ENCODE measurements around the gene FER1L5.

The FER1L5 gene

DNA sequence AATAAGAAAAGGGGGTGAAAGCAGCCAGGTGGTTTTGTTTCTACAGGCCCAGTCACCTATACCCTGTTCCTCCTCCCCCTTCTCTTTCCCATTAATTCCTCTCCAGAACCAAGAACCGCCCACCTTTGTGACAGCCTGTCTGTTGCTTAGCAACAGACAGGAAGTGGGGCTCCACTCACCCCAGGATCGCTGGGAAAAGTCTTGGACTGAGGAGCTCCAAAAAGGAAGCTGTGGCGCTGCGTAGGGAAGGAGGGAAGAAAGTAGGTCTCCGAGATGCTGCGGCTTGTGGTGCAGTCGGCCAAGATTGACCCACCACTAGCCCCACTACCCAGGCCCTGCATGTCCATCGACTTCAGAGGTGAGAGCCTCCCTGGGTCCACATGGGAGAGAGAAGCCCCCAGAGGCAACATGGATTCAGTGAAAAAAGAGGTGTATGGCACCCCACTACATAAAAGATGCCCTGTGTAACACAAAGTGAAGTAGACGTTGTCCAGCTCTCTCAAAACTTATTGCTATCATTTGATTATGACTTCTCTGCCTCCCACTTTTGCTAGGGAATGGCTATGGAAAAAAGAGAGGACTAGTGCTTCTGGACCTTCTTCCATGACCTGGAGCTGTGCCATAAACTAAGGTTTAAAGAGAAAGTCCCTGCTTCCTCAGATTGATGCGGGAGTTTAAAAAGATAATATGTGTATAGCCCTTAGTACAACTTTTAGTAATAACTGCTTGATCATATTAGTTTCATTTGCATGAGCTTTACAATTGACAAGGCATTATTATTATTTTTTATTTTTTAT lies at the start of gene FER1L5:
Gene FER1L5 (plus strand): TSS at position 201 of the 797 bp plus-strand sequence. CDS start 73 bp downstream, at position 274.
- peak in 2 of 3 experiments; percentile 24 to 64 for DNase-seq

DNA sequence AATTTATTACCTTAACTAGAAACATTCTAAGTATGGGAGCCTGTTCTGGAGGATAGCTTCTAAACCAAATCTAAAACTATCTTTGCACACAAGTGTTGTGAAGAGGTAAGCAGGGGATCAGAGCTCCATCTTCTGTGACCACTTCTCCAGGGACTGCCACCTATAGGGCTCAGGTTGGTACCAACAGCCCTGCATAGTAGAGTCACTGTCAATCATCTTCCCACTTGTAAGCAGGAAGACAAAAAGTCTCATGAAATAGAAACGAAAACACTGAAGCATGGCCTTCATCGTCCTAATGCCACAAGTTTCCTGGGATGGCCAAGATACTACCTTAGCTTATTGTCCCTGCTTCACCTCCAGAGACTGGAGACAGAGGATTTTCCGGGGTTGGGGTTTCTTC lies 48.3 kb upstream of the FER1L5 start:
- DNase-seq: no peak

DNA sequence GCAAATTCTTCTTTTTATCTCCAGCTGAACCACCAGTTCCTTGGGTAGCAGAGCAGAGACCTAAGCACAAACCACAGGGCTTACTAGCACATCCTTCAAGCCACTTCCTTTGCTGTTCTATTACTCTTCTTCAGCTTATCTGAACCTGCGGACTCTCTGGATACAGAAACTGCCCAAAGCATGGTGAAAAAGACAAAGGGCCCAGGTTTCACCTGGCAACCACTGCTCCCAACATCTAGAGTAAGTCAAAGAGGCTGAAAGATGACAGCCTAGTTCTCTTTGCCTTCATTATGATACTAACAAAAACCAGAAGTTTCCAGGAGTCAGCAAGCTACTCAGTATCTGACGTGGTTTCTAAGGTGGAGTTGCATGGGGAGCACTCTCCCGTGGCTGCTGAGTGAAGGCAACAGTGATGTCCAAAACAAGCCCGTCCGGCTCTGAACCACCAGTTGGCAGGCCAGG lies 47.8 kb upstream of the FER1L5 start:
- no peak for DNase-seq

DNA sequence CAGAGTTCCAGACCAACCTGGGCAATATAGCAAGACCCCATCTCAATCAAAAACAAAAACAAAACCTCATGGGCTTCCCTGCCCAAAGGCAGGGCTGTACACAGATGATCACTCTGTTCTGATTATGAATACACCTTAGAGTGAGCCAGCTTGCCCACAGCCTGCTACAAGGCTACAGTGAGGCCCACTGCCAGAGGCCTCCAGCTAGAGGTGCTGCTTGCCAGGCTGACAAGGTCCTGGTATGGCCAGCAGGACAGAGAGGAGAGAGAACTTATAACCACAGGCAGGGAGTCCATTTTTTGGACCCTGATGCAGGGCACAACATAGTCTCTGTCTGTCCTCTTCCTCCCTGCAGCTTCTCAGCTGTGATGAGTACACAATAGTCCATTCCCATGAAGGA lies 46.0 kb upstream of the FER1L5 start:
- no peak for DNase-seq

DNA sequence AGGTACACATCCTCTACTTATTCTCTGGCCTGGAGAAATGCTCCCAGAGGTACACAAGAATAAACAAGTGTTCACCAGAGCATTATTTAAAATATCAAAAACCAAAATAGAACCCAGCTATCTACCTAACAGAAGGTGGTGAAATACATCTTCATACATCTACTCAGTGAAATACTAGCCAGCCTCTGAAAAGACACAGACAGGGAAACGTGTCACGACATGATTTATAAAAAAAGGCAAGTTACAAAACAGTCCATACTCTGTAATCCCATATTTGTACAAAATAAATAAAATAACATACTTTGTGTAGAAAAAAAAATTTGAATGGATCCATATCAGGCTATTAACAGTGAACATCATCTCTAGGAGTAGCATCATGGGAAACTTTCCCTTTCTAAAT lies 42.6 kb upstream of the FER1L5 start:
- DNase-seq: no peak

DNA sequence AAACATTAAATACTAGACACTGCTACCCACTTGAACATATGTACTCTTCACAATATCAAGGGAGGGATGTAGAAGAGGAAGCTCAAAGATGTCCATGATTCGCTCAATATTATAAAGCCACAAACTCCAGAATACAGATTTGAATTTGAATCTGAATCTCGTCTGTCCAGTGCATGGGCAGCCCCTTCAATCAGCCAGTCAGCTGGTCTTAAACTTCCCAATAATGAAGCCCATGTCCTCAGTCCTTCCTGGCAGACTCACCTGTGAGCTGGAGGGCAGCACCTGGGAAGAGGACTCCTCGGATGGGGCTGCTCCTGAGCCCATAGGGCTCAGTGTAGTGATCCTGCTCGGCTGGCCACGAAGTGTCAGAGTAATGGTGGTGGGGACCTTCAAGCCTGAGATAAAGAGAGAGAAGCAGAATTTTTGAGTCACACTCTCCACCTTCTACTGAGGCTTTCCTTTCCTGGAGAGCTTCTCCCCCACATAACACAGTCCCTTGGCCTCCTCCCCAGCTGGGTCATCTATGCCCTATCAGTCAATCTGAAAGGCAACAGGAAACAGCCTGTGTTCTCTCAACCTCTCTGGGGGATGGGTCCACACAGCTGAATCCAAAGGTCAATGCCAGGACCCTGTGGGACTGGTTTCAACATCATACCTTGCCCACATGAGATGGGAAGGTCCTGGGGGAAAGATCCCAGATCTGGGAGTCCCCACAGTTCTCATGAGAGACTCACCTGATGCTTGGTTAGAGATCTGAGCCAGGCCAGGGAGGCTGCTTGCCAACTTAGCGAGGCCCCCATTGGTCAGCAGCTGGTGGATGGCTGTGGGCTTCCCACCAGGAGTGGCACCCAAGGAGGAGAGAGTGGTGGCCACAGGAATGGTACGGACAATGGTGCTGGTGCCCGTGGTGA lies 40.9 kb upstream of the FER1L5 start:
- DNase-seq: no peak

DNA sequence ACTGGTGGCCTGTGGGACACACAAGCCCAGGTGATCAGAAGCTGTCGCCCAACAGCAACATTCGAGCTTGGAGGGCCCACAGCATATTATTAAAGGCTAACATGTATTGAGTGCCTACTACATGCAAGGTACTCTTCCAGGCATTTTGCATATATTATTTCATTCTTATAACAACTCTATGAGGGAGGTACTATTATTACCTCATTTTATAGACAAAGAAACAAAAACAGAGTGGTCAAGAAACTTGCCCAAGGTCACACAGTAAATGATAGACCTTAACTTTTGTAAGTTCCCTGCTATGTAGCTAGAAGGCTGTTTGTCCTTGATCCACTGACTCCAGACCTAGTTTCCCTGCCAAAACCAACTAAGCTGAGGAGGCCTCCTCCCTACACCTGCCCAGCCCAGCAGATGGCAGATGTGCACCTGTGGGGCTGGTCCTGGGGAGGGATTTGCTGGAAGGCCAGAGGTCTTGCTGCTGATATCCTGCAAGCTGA lies 40.2 kb upstream of the FER1L5 start:
- DNase-seq: no peak

DNA sequence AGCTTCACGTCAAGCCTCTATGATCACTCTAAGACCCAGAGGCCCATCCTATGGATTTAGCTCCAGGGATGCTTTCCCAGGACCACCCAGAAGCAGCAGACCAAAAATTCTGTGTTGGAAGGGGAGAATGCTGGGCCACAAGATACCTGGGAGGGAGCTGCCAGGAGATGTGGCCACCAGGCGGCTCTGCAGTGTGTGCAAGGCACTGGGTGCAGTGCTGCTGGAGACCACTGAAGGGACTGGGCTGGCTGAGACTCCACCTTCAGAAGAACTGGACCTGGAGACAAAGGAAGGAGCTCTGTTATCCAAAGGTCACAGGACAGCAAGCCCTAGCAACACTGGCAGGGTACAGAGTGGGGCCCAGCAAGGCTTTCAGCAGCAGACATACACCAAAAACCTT lies 38.5 kb upstream of the FER1L5 start:
- no peak for DNase-seq

DNA sequence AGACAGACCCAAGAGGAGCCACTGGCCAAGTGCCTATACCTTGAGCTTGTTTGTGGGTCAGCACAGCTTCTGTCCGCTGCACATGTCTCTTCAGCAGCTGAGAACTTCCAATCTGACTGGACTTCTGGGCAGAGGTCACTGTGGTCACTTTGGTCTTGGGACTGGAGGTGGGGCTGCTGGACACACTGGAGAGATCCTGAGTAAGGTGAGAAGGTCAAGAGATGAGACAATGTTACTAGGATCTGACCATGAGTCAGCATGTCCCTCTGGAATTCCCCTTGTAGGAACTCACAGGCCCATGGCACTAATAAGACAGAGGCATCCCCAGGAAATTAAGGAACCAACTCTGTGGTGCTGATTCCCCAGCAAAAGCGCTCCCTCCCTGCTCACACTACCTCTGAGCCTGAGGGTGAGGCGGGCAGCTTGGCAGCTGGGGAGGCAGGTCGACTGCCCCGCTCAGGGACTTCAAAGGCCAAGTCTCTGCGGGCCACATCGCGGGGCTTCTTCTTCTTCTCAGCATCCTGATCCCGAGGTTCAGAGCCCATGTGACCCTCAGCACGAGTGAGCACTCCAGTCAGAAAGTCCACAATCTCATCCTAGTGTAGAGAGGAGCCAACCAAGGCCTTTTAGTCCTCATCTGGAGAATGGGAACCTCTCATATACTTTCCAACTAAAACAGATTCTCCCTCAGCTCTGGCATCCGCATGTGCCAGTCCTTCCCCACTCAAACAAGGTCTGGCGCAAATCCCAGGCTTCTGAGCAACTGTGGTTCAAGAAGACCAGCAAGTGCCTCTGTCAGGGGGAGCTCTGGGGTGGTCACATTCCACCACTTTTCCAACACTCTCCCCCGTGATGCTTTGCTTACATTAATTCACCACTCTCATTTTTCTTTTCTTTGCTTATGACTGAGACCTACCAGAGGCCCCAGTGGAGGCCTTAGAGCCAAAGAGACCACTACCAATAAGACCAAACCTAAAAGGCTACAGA lies 33.8 kb upstream of the FER1L5 start:
- no peak for DNase-seq

DNA sequence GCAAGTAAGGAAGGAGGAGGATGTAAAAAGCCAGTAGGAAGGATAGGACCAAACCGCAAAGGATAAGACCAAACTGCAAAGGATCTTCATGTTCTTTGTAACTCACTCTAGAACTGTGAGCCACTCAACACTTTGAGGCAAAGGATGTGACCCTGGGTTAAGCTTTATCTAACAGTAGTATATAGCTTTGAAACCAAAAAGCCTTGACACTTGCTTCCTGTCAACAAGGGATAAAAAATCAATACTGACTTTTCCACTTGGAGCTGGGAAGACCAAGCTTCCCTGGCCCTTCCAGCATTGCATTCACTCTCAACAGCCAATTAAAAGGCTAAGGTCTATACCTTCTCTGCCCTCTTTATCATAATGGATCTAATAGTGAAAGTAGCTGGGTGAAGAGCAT lies 26.4 kb upstream of the FER1L5 start:
- DNase-seq: no peak

DNA sequence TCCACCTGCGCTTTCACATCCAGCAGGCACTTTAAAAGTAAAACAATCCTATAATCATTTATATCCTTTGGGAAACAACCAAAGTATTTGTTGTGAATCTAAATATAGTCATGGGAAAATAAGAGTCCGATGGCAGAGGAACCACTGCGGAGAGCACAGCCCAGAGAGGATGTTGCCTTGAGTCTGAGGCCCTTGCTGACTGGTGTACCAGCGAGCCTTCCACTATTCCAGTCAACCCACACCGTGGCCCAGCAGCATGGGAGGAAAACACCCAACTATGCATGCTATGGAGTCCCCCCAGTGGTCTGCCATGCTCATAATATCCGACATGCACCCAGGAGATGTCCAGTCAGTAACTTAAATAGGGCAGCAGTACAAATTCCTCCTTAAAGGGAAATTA lies 26.0 kb upstream of the FER1L5 start:
- DNase-seq: no peak

DNA sequence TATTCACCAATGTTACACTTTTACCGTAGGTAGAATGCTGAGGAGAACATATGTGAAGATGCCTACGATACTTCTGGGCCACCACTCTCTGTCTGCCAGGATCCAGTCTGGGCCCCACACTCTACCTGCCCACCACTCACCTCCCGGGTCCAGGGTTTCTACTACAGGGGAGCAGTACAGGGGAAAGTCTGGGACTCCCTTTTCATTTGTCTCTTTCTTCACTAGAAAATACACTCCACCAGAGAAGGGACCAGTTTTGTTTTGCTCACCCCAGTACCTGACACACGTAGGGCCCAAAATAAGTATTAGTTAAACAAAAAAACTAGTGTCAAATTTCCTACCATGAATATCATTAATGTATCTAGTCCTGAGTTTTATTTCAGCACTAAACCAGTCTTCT lies 25.6 kb upstream of the FER1L5 start:
- DNase-seq: no peak

DNA sequence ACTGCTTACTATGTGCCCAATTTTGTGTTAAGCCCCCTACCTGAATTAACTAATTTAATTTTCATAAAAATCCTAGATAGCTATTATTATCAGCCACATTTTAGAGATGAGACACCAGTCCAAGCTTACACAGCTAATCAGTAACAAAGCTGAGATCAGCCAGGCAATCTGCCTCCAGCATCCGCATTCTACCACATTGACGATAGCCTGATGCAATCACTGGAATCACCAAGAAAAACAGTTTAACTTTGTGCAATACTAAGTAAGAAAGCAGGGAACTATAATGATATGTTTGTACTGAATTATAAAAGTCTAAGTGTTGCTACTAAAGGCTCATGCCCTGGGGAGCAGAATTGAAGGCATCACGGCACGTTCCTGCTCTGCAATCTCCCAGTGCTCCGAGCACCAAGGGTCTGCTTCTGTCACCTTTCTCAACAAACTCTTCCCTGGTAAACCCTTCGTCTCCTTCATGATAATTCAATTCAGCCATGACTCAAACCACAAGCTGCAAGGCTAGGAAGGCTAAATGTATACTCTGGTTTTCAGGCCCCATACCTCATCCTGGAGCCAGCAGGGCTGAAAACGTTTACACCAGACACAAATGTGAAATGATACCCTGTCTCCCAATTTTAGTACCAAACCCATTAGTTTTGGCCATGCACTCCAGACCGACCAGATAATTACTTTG lies 23.8 kb upstream of the FER1L5 start:
- no peak for DNase-seq

DNA sequence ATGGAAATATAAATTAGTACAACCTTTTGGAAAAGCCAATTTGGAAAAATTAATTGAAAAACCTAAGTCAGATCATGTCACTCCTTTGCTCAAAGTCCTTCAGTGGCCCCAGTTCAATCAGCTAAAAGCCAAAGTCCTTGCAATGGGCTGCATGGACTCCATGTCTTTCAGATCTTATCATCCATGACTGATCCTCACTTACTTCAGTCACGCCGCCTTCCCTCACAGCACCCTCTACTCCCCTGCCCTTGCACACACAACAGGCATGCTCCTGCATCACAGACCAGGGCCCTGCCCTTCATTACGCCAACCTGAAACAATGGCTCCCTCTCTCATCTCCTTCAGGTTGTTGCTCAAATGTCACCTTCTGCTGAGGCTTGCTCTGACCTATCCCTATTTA lies 20.0 kb upstream of the FER1L5 start:
- peak in 1 of 3 experiments; percentile 21 for DNase-seq

DNA sequence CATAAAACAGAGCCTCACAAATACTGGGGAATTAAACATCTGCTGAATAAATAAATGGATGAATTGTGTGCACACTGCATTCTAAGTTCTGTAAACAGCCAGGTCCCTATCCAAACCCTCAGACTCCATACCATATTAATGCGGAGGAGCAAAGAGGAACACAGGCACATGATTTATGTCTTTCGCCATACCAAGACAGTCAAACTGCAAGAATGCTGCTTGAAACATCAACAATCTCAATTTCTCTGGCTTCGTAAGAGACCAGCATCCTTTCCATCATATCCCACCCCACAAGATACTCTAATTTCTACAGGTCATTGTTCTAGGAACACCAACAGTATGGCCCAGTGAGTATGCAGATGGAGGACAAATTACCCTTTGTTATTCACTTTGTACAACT lies 19.4 kb upstream of the FER1L5 start:
- no peak for DNase-seq

DNA sequence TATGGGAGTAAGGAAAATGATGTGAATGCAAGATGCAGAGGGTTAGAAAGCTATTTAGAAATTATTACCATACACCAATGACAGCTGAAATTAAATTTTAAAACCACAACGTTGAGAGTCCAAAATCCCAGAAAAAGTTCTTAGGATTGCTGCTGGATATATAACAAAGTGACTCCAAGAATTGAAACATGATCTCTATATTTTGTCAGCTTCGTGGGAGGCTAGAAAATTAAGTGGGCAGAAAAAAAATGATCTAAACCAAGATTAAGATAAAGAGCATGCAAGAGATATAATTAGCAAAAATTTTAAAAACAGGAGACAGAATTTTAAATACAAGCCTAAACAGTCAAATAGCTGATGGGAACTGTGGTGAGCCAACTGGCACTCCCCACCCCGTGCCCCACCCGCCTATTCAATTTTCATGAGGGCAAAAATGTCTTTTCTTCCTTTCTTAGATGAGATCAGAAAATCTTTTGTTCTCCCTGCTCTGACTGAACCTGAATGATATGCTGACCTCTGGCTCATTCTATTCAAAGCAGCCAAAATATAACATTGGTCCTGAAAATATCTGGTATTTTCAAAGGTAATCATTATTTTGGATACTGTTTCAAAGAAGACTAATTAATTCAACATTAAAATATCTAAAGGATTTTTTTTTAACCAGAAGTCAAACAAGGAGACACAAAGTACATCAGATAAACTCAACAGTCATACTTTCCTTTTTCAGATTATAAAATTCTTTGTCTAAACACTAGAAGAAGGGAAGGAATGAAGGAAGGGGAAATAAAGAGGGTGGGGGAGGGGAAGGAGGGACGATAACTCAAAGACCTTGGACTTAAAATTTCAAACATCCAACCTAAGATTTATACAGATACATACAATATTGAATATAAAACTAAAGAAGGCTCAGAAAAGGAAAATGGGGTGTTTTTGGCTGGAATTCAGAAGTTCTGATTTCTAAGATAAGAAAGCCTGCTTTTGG lies 16.7 kb upstream of the FER1L5 start:
- no peak for DNase-seq

DNA sequence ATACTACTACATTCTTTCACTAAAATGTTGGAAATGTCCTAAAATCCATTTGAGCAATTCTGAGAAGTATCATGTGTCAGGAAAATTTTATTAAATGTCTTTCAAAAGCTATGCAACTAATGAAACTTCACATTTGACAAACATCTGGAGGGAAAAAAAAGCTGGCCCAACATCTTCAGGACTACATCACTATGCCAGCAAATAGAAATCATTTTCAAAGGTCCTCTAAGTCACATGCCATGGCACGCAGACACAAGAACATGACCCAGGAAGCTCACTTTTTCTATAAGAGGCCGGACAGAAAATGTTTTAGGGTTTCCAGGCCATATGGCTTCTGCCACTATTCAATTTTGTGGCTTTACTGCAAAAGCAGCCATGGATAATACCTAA lies 16.0 kb upstream of the FER1L5 start:
- no peak for DNase-seq

DNA sequence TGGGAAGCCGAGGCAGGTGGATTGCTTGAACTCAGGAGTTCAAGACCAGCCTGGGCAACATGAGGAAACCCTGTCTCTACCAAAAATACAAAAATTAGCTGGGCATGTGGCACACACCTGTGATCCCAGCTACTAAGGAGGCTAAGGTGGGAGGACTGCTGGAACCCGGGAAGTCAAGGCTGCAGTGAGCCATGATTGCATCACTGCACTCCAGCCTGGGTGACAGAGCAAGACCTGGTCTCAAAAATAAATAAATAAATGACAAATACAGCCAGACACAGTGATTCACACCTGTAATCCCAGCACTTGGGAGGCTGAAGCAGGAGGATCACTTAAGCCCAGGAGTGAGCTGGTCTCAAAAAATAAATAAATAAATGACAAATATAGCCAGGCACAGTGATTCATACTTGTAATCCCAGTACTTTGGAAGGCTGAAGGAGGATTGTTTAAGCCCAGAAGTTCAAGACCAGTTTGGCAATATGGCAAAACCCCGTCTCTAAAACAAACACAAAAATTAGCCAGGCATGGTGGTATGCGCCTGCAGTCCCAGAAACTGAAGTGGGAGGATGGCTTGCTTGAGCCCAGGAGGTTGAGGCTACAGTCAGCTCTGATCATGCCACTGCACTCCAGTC lies 10.6 kb upstream of the FER1L5 start:
- no peak for DNase-seq

DNA sequence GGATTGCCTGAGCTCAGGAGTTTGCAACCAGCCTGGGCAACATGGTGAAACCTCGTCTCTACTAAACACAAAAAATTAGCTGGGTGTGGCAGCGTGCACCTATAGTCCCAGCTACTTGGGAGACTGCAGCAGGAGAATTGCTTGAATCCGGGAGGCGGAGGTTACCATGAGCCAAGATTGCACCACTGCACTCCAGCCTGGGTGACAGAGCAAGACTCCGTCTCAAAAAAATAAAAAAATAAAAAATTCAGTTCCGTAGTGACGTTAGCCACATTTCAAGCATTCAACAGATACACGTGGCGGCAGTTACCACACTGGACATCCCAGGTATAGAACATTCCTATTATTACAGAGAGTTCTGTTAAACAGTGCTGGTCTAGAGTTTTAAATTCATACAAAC lies 8.9 kb upstream of the FER1L5 start:
- no peak for DNase-seq

DNA sequence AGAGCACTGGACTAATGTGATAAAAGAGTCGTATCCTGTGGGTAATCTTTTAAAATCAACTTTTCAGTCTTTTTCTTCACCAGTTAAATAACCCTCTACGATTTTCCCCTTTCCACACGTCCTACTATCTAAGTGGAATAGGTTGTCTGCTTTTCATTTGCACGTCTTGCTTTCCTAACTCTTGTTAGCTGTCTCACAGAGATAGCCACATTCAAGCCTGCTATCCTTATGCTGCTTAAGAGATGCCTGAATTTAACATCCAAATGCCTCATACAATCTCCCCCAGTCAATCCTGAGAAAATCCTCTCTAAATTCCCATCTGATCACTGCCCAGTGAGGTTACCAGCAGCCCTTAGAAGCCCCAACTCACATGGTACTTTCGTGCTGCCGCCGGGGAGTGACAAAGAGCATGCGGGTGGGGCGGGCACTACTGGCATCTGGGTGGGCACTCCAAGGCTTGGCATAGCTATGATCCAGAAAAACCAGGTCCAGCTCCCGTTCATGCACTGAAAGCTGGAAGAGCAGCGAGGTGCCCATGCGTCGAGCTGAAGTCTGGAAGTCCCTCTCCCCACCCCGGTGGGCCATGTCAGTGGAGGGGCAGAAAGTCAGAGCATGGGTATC lies 5.9 kb upstream of the FER1L5 start:
- no peak for DNase-seq
